PFSK-1 (cell line): Measurements from ENCODE around the gene SOX13.

Experiments used
- FOXP2 ChIP-seq: optimal IDR thresholded peaks from 2 replicates; pipeline ENCODE3; 2011; ENCODE audit warnings: borderline replicate concordance, control low read depth, inconsistent platforms; ENCODE audit not compliant: insufficient read depth; ENCODE audit errors: extremely low read length, extremely low read depth
- POLR2AphosphoS5 ChIP-seq: IDR thresholded peaks from 2 replicates; pipeline ENCODE4 v1.6.1; 2012; ENCODE audit warnings: low read depth, mild to moderate bottlenecking, control low read depth, low read length, moderate library complexity
- REST ChIP-seq, 2 experiments: IDR thresholded peaks; 2 replicates each; pipeline versions ENCODE4 v1.6.1 to v1.8.0; 2011 to 2012; ENCODE audit warnings: low read depth in 2 of 2, low read length in 2 of 2, control low read depth in 1 of 2, inconsistent platforms in 1 of 2, mild to moderate bottlenecking in 1 of 2, moderate library complexity in 1 of 2; ENCODE audit not compliant: insufficient read depth in 1 of 2
- SIN3A ChIP-seq: IDR thresholded peaks from 2 replicates; pipeline ENCODE4 v1.6.1; 2012; ENCODE audit warnings: mild to moderate bottlenecking, low read length, moderate library complexity, borderline replicate concordance; ENCODE audit not compliant: insufficient read depth
- TAF1 ChIP-seq: IDR thresholded peaks from 2 replicates; pipeline ENCODE4 v1.6.1; 2012; ENCODE audit warnings: low read length, control low read depth, borderline replicate concordance; ENCODE audit not compliant: insufficient read depth

Gene SOX13

GRCh38 chr1:204041803-204042505 lies 31.0 kb upstream of the SOX13 start:
- TF ChIP-seq TAF1 (no peak), REST (IDR thresholded peaks at IDR 0.05; ENCODE audit: insufficient read depth in 1 of 2, low read depth in 2 of 2, low read length in 2 of 2) (no peak), POLR2AphosphoS5 (no peak)

GRCh38 chr1:204042516-204042915 lies 30.4 kb upstream of the SOX13 start:
- TF ChIP-seq REST (IDR thresholded peaks at IDR 0.05; ENCODE audit: insufficient read depth in 1 of 2, low read depth in 2 of 2, low read length in 2 of 2) (no peak), FOXP2 (no peak), POLR2AphosphoS5 (no peak)

GRCh38 chr1:204043680-204044079 lies 29.2 kb upstream of the SOX13 start:
- TF ChIP-seq REST (IDR thresholded peaks at IDR 0.05; ENCODE audit: insufficient read depth in 1 of 2, low read depth in 2 of 2, low read length in 2 of 2), result no peak
- no peak for TF ChIP-seq TAF1
- TF ChIP-seq FOXP2, result no peak

DNA sequence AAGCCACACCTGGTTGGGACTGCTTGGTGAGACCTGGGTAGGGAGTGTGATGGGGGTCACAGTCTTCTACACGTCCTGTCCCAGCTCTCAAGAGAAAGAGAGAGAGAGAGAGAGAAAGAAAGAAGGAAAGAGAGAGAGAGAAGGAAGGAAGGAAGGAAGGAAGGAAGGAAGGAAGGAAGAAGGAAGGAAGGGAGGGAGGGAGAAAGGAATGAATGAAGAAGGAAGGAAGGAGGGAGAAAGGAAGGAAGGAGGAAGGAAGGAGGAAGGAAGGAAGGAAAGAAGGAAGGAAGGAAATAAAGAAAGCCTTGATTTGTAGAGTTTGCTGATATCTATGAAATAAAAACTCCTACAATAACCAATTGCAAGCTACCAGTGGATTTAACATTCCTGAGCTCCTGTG lies 28.5 kb upstream of the SOX13 start:
- TF ChIP-seq TAF1 (no peak), REST (IDR thresholded peaks at IDR 0.05; ENCODE audit: insufficient read depth in 1 of 2, low read depth in 2 of 2, low read length in 2 of 2) (no peak), FOXP2 (no peak), POLR2AphosphoS5 (no peak), SIN3A (no peak)

- TF ChIP-seq POLR2AphosphoS5 (no peak), TAF1 (no peak), REST (IDR thresholded peaks at IDR 0.05; ENCODE audit: insufficient read depth in 1 of 2, low read depth in 2 of 2, low read length in 2 of 2) (no peak), SIN3A (no peak), FOXP2 (no peak)
These were observed 27.5 kb upstream of the SOX13 start for GRCh38 chr1:204045430-204045829.
